GM23248 (cell line): ENCODE data around the gene TBXAS1.

Experiments
- EZH2 ChIP-seq: fragments of 200-600 bp; sonication (generic); IDR thresholded peaks from 2 replicates; pipeline ENCODE4 v1.6.1; 2018; ENCODE audit warnings: antibody characterized with exemption, mild to moderate bottlenecking; ENCODE audit not compliant: insufficient read depth, poor library complexity, severe bottlenecking
- EZH2phosphoT487 ChIP-seq: fragments of 200-600 bp; sonication (generic); IDR thresholded peaks from 2 replicates; pipeline ENCODE4 v1.6.1; 2018; ENCODE audit warnings: antibody characterized with exemption, moderate library complexity, mild to moderate bottlenecking, low read depth; ENCODE audit not compliant: insufficient read depth

- no peak for TF ChIP-seq EZH2phosphoT487
- TF ChIP-seq EZH2 = no peak
Observed at GRCh38 chr7:140006600-140006999, 177.5 kb downstream of the TBXAS1 start.
